H1 (cell line): ENCODE results near the gene ACTR2. TPM values are rescaled to one million over a fixed set of nuclear protein-coding genes. Genes with fewer than 3 reads are reported as not detected.

Experiments used
- polyA plus RNA-seq, 7 experiments: library from polyadenylated mRNA; depleted of rRNA in 3 of 7; stranded (reverse) in 5 of 7; unstranded in 2 of 7; fragments of >200 nt in 5 of 7; fragments of 200-250 nt in 2 of 7; gene quantifications; 1 replicate in 5 of 7; 2 replicates in 1 of 7; 4 replicates in 1 of 7; pipeline versions ENCODE4 v1.2.1 to v1.2.3, GENCODE V29; 2011 to 2013; ENCODE audit warnings: missing spikeins in 2 of 7, mixed read lengths in 2 of 7
- total RNA-seq: library from RNA; stranded (reverse); fragmentation: NEBNext Ultra II Directional; extraction: Animal tissue kit (Norgen Biotek cat#: 25700); gene quantifications from 2 replicates; pipeline ENCODE4 v1.2.1, GENCODE V29; 2021

The ACTR2 gene
- total and polyA plus RNA-seq, 2 of the 8 experiments (the other 6 are each of a cell fraction or from before 2014, with no cell fraction given), result 28.3 to 171 TPM

Other genes with a start within 250 kb of the ACTR2 start
- gene SLC1A4, start 238.4 kb upstream of the ACTR2 start, total RNA-seq, result 0.57 and 0.86 TPM in 2 replicates
- 0.44 and 0.71 TPM in 2 replicates for gene SLC1A4, start 238.4 kb upstream of the ACTR2 start, polyA plus RNA-seq (2011; rRNA removed)
- 22.5 and 23.2 TPM in 2 replicates for gene CEP68, start 171.4 kb upstream of the ACTR2 start, total RNA-seq
- gene CEP68, start 171.4 kb upstream of the ACTR2 start, polyA plus RNA-seq (2011; rRNA removed), result 24.7 and 35.5 TPM in 2 replicates
- 119 and 120 TPM in 2 replicates for gene RAB1A, start 97.7 kb upstream of the ACTR2 start, total RNA-seq
- gene RAB1A, start 97.7 kb upstream of the ACTR2 start, polyA plus RNA-seq (2011; rRNA removed), result 40.6 and 77.9 TPM in 2 replicates
- 22.5 and 25.4 TPM in 2 replicates for gene SPRED2, start 204.8 kb downstream of the ACTR2 start, total RNA-seq
- gene SPRED2, start 204.8 kb downstream of the ACTR2 start, polyA plus RNA-seq (2011; rRNA removed), result 15.3 and 21.0 TPM in 2 replicates